Ammon's horn (tissue), 1 donor: Measurements from ENCODE around the gene FIZ1.

Experiments
- DNase-seq: peaks from one replicate; pipeline ENCODE4 v3.0.0-alpha.2; 2016; ENCODE audit warnings: low spot score

FIZ1 gene

DNA sequence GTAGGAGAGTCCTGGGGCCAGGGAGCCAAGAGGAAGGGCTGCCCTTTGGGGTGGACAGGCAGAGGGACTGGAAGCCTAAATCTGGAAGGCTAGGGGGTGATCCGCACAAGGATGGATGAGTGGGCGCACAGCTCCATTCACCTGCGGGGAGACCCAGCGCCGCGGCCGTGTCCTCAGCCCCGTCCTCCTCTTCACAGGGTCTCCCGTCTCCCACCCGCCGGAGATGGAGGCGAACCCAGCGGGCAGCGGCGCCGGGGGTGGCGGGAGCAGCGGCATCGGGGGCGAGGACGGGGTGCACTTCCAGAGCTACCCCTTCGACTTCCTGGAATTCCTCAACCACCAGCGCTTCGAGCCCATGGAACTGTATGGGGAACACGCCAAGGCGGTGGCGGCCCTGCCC lies 14.1 kb upstream of the FIZ1 start:
- DNase-seq, result no peak

DNA sequence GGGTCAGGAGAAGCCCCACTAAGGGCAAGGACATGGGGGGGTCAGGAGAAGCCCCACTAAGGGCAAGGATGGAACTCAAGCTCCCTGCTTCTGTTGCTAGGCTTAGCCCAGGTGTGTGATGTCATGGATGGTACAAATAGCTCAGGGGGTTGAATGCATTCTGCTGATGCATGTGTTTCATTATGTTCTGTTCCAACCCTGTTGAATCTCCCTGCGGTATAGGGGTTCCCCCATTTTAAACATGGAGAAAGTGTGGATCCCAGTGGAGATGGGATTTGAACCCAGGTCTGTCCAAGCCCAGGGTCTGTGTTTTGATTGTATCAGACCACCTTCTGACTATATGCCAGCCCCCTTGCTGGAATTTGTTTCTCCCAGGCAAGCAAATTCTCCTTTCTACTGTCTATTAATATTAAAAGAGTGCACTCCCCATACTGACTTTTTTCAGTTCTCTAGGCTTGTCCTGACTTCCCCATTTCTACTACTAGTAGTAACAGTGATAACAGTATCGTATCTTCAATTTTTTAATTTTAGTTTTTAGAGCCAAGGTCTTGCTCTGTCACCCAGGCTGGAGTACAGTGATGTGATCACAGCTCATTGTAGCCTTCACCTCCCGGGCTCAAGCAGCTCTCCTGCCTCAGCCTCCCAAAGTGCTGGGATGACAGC lies 12.8 kb upstream of the FIZ1 start:
- DNase-seq, result no peak

DNA sequence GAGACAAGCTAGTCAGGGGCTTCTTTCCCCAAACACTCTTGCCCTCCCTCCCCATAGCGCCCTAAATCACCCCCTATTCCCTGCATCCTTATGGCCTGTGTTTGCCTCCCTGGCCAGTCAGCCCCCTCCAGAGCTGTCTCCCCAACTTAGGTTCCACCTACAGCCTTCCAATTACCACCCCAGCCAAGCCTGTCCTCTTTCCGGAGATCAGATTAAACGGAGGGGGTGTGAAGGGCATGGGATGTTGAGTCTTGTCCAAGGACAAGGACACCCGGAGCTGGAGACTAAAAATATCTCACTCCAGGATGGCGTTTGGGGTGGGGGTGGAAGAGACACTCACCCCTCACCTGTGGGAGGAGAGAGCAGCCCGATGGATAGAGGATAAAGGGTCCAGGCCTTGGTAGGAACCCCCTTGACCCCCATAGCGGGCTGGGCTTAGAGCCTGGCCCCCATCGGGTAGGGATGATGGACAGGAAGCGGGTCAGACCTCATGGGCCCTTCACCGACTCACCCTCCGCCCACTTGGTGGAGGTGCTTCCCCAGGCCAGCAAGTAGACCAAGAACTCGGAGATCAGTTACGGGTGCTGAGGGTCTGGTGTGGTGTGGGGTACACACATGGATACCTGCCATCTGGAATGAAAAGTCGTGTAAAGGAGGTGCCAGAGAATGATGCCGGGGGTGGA lies 12.1 kb upstream of the FIZ1 start:
- DNase-seq, result no peak

DNA sequence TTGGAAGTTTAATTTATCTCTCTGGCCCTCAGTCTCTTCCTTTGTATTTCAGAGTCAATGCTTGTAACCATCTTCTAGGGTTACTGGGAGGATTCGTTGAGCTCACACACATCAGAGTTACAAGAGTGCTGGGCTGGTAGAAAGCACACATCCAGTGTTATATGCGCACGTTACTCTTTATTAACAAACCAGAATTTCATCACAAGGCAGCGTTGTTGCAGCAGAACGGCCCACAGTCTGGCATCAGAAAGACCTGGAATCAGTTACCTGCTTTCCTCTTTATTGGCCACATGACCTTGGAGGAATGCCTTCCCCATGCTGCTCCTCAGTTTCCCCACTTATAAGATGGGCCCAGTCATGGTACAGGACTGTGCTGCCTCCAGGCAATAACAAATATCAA lies 10.0 kb upstream of the FIZ1 start:
- no peak for DNase-seq

DNA sequence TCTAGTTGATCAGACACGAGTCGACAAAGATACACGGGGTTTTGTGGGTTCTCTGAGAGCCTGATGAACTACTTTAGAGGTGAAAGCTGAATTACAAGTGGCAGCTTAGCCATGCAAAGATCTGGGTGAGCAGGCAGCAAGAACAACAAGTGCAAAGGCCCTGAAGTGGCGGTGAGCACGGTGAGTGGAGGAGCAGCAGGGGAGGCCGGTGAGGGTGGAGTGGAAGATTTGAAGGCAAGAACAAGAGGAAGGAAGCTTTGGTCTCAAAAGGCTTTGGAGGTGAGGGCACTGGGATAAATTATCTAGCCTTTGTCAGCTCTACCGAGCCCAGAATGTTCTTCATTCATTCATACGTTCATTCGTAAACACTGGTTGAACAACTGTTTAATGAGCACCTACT lies 7.5 kb upstream of the FIZ1 start:
- no peak for DNase-seq

DNA sequence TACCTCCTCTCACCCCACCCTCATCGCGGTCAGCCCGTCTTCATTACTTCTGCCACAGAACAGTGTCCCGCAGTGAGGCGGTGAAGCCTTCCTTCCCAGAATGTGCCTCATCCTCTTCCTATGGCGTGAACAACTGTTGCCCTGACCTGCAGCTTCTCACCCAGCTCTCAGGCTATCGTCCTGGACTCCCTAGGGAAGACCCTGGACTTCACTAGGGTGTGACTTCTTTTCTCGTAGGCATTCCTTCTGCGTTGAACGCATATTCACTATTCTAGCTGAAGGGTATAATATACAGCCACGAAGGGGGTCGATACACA lies 7.1 kb upstream of the FIZ1 start:
- DNase-seq, result no peak

DNA sequence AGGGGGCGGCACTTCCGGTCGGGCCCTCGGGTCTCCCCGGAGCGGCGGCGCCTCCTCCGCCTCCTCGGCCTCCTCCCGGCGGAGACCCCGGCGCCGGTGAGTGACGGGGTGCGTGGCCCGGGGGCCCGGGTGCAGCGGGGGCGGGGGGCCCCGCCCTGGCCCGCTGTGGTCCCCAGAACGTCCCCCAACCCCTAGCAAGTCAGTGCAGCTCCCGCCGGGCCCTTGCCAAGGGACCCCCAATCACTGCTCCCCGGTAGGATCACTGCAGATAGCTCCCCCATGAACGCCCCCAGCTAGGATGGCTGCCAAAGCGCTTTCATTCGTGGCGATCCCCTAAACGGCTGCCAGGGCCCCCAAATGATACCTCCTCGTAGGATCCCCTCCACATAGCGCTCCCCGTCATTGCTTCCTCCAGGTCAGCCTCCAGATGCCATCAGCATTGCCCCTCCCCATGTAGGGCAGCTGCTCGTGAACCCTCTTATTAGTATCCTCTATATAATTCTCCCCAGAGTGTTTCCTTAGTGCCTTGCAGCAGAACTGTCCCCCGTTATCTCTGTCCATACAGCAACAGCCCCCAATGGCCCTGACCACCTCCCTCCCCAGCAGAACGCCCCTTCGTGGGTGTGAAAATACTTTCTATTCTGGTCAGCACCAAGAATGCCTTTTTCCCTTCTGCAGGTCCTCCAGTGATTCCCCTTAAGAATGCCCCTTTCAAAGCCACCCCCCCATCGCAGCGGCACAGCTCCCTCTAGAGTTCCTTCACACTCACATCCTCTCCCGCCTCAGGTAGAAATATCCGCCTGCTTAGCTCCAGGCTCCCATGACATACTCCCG lies 6.5 kb upstream of the FIZ1 start, which contains the start of gene ZNF865:
TSS of gene ZNF865 (plus strand) at position 11 of the 834 bp plus-strand sequence. CDS start 7,972 bp downstream, outside the sequence.
- DNase-seq, result peak; percentile 87

DNA sequence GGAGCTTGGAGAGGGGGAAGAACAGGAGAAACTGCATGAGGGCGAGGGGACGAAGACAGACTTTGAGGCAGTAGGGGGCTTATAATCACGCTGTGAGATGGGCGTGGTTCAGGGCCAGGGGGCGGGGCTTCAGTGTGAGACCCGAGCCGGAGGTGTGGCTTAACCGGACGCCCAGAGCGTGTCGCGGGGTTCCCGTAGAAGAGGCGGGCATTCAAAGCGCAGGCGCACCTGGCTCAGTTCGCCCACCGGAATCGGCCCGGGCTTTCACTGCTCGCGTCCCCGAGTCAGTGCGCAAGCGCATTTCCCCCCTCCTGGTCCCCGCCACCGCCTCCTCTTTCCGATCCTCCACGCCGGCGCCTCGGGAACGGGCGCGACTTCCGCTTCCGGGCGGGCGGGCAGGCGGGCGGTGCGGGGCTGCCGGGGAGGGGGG lies 5.9 kb upstream of the FIZ1 start:
- DNase-seq, result peak; percentile 94

DNA sequence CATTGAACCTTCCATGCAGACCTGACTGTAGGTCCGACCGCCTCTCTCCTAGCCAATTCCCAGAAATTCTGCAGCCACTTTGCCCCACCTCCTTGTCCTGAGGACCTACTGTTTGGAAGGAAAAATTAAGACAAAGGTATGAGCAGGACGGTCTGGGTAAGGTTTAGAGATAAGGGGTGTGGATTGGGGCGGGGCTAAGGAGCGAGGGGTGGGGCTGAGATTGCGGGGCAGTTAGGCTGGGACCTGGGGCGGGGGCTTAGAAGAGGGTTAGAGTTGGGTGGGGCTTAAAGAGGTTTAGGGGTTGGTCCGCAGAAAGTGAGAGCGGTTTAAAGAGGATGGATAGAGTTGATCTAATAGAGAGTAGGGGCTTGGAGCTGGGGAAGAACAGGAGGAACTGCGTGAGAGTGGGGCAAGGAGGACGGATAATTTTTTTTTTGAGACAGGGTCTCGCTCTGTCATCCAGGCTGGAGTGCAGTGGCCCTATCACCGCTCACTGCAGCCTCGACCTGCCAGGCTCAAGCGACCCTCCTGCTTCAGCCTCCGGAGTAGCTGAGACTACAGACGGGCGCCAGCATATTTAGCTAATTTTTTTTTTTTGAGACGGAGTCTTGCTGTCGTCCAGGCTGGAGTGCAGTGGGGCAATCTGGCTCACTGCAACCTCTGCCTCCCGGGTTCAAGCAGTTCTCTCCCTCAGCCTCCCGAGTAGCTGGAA lies 4.4 kb upstream of the FIZ1 start:
- no peak for DNase-seq

DNA sequence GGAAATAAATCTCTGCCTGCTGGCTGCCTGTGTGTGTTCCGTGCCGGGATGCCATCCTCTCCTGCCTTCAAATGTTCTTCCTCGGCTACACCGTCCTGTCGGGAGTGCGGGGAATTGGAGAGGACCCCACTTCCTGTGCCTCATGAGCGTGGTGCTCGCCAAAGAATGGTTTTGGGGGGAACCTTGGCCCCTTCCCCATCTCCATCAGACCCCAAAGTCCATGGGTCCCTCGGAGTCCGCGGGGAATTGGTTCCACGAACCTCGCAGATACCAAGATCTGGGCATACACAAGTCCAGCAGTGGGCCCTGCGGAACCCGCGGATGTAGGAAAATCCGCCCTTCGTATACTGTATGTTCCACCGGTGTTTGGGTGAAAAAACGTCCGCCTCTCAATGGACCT lies 3.8 kb upstream of the FIZ1 start:
- no peak for DNase-seq

DNA sequence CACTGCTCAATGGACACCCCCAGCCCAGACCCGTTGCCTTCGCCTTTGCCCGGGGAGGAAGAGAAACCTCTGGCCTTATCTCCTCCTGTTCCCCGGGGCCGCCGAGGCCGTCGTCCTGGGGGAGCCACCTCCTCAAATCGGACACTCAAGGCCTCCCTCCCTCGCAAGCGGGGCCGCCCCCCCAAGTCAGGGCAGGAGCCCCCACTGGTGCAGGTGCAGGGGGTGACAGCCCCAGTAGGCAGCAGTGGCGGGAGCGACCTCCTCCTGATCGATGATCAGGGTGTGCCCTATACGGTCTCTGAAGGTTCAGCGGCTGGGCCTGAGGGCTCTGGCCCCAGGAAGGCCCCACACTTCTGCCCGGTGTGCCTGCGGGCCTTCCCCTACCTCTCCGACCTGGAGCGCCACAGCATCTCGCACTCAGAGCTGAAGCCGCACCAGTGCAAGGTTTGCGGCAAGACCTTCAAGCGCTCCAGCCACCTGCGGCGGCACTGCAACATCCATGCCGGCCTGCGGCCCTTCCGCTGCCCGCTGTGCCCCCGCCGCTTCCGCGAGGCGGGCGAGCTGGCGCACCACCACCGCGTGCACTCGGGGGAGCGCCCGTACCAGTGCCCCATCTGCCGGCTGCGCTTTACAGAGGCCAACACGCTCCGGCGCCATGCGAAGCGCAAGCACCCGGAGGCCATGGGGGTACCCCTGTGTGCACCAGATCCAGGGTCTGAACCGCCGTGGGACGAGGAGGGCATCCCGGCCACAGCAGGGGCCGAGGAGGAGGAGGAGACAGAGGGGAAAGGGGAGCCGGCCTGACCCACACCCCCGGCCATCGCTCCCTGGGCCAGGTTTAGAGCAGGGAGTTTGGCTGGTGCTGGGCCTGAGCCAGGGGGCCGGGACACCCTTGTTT lies 3.0 kb upstream of the FIZ1 start:
- DNase-seq, result no peak

DNA sequence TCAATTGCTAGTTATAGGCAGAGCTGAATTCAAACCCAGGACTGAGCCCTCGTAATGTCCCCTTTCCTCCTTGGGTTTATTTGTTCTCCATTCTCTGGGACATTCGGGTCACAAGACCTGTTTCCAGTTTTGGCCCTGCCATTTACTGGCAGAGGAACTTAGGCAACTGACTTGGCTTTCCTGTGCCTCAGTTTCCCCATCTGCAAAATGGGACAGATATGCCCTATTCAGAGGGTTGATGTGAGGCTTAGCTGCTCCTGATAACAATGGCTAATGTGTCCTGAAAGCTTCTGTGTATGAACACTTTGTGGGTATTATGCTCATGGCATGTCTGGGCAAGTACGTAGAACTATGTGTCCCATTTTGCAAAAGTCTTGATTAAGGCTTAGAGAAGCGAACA lies 1.8 kb upstream of the FIZ1 start:
- no peak for DNase-seq

DNA sequence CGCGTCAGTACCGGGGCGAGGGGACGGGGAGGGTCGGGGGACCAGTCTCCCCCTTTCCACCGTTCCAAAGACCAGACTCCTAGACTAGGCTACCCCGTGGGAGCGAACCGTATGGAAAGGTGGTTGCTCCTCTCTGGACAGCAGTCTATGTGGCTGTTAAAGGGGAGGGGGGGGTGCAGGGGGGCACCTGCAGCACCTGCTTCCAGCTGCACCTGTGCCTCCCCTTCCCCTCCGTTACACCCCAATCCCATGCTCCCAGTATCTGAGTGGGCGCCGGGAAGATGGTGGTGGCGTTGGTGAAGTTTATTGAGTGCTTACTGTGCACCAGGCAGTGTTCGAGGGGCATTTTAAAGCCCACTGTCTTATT lies 1.3 kb upstream of the FIZ1 start:
- no peak for DNase-seq

DNA sequence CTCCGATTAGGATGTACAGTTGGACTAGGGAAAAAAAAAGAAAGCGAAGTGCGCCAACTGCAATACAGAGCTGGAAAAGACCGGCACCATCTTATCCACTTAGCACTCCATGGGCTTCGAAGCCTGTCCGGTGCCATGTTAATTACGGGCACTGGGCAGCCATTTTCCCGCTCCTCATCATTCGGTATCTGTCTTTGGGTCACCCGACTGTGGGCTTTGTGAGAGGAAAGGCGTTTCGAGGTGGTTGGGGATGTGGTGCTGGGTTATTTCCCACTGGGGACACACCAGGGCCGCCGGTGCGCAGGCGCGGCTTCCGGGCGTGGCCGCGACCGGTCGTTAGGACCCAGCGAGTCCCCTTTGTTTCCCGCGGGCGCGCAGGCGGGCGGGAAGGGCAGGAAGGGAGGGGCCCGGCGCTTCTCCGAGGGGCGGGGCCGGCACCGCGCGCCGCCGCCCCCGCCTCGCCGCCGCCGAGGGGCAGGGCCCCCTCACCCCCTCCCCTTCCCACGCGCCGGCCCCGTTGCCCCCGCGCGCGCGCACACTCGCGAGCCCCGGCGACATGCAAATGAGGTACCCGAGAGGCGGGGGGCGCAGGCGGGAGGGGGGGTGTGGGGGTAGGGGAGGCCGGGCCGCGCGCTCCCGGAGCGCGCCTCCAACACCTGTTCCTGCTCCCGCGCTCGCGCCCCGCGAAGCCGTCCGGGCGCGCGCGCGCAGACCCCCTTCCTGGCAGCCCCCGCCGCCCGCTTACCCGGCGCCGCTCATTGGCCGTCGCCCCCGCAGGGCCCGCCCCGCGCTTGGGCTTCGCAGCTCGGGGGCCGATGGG lies 735 bp upstream of the FIZ1 start, which contains the start of gene ZNF524:
TSS of gene ZNF524 (plus strand) at position 447 of the 820 bp plus-strand sequence. CDS start 1,825 bp downstream, outside the sequence.
- DNase-seq, result peak; percentile 95

DNA sequence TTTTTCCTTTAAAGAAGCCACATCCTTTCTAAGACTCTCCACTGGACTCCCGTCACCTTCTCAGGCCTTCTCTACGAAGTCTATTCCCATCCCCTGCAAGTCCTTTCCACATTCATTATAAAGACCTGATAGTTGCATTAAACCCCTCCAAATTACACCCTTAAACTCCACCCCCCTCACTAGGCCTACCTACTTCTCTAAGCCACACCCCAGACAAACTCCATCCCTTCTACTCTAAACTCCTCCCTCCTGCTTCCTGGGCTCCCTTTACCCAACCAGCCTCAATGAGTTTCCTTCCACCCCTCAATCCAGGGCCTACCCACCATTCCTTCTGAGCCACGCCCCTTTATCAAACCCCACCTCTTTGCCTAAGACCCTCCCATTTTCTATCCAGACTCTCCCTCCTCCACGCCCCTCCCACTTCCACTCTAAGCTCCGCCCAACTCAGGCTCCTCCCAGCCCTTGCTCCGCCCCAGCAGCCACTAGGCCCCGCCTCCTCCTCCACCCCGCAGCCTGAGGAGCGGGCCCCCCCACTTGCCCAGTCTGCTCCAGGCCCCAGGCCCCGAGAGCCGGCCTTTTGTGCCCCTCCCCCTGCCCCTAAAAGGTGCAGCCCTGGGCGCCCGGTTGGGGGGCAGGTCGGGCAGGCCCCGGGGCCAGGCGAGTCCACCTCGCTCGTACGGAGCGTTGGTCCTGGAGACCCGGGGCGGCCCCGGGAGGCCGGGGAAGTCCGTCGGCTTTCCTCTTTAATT lies 424 bp downstream of the FIZ1 start:
- peak; percentile 97 for DNase-seq

DNA sequence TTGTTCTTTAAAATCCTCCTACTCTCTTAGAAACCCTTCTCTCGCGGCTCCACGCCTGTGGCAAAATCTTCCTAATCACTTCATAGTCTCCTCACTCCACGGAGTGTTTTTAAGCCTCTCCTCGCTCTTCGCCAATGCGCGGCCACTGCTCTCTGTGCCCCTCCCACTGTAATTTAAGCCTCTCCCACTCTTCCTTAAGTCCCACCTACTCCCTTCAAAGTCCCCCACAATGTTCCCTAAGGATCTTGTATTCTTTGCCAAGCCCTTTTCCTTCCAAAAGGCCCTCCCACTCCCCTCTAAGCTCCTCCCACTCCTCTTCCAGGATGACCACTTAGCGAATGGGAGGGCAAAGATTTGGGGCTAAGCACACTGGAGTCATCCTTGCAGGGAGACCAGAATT lies 1.3 kb downstream of the FIZ1 start:
- no peak for DNase-seq

DNA sequence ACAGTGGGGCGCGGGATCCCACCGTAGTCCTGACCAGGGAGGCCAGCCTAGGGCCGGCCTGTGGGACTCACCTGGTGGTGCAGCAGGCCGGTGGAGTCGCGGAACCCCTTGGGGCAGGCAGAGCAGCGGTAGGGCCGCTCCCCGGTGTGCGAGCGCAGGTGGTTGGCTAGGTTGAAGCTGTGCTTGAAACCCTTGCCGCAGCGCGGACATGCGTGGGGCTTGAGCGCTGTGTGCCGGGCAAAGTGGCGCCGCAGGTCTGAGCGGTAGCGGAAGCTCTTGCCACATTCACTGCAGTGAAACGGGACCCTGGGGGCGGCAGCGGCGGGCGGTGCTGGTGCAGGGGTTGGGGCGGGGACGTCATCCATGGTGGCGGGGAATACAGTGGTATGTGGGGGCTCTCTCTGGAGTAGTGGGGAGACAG lies 1.8 kb downstream of the FIZ1 start:
- DNase-seq, result no peak

DNA sequence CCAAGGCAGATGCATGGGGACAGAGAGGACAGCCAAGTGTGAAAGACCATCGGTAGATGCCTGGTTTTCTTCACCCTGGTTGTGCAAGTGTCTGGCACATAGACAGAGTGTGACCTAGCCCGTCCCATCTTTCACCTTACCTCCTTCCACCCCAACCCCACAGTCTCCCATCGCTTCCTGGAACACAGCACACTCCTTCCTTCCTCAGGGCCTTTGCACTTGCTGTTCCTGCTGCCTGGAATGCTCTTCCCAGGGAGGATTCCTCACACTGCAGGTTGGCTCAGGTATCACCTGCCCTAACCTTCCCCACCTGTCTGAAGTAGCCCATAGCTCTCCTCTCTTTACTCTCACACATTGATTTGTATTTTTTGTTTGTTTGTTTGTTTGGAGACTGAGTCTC lies 3.0 kb downstream of the FIZ1 start:
- DNase-seq, result no peak

DNA sequence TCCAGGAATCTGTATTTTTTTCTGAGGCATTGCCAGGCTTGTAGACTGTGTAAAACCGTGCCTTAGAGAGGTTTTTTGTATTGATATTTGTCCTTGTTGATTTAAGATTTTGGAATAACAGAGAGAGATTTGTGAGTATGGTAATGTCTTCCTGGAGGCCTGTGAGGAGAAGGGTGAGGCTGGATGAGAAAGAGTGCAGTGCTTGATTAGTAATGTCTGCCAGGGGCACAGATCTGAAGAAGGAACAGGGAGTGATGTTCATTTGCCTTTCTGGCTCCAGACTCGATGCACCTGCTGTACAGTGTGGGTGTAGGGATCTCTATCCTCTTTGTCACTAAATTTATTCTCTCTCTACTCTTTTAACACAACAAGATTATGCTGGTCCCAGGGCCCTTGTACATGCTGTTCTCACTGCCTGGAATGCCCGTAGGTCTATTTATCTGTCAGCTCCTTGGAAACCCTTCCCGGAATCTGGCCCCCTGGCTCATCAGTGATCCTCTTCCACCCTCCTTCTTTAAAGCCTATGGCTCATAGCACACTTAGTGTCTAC lies 4.2 kb downstream of the FIZ1 start:
- no peak for DNase-seq
